Loucy (cell line): Measurements from ENCODE around the gene EEF1A2.

Source experiments
- H2AFZ ChIP-seq: fragments of 200-600 bp; sonication (generic); 2 replicates; pipeline ENCODE4 v1.6.0; 2016; ENCODE audit warnings: antibody characterized with exemption, mild to moderate bottlenecking, low read length, moderate library complexity
- H3F3A ChIP-seq: fragments of 200-600 bp; 2 replicates; pipeline ENCODE4 v1.6.0; 2016; ENCODE audit warnings: antibody characterized with exemption, low read depth, mild to moderate bottlenecking
- H3K27me3 ChIP-seq: fragments of 200-600 bp; sonication (generic); 2 replicates; pipeline ENCODE4 v1.6.1; 2014; ENCODE audit warnings: low read length, mild to moderate bottlenecking; ENCODE audit not compliant: insufficient read depth, poor library complexity, severe bottlenecking
- H3K36me3 ChIP-seq: fragments of 200-600 bp; sonication (generic); 2 replicates; pipeline ENCODE4 v1.6.1; 2016; ENCODE audit warnings: low read length; ENCODE audit not compliant: insufficient read depth
- H3K4me1 ChIP-seq: fragments of 200-600 bp; sonication (generic); 2 replicates; pipeline ENCODE4 v1.5.1; 2014; ENCODE audit warnings: low read length, mild to moderate bottlenecking; ENCODE audit not compliant: insufficient read depth, poor library complexity, severe bottlenecking
- H3K4me2 ChIP-seq: fragments of 200-600 bp; sonication (generic); 2 replicates; pipeline ENCODE4 v1.6.0; 2014; ENCODE audit warnings: antibody characterized with exemption, low read length, low read depth, mild to moderate bottlenecking; ENCODE audit not compliant: poor library complexity, severe bottlenecking
- H3K4me3 ChIP-seq: fragments of 200-600 bp; sonication (generic); 2 replicates; pipeline ENCODE4 v1.5.1; 2014; ENCODE audit warnings: low read length, mild to moderate bottlenecking, mixed read lengths; ENCODE audit not compliant: poor library complexity, severe bottlenecking
- H3K79me2 ChIP-seq: fragments of 200-600 bp; sonication (generic); 2 replicates; pipeline ENCODE4 v1.6.1; 2014; ENCODE audit warnings: low read length; ENCODE audit not compliant: insufficient read depth
- H3K9ac ChIP-seq: fragments of 200-600 bp; sonication (generic); 2 replicates; pipeline ENCODE4 v1.6.0; 2014; ENCODE audit warnings: mild to moderate bottlenecking, low read depth, low read length, moderate library complexity; ENCODE audit not compliant: poor library complexity, severe bottlenecking
- H3K9me2 ChIP-seq: fragments of 200-600 bp; sonication (generic); replicated peaks from 2 replicates; pipeline ENCODE4 v1.6.1; 2016; ENCODE audit warnings: low read depth, low read length, mixed read lengths
- H3K9me3 ChIP-seq: fragments of 200-600 bp; sonication (generic); 2 replicates; pipeline ENCODE4 v1.6.1; 2014; ENCODE audit warnings: mild to moderate bottlenecking, antibody characterized with exemption, low read length, low read depth; ENCODE audit not compliant: insufficient read depth
- H4K20me1 ChIP-seq: fragments of 200-600 bp; sonication (generic); 2 replicates; pipeline ENCODE4 v1.6.0; 2014; ENCODE audit warnings: antibody characterized with exemption, low read length, mild to moderate bottlenecking; ENCODE audit not compliant: insufficient read depth, poor library complexity, severe bottlenecking
- EZH2phosphoT487 ChIP-seq: fragments of 200-600 bp; IDR thresholded peaks from 2 replicates; pipeline ENCODE4 v1.6.1; 2018; ENCODE audit warnings: antibody characterized with exemption, mild to moderate bottlenecking, moderate library complexity, borderline replicate concordance
- TF ChIP-seq, protein P1 (sequence below): fragments of 200-600 bp; sonication (generic); conservative IDR thresholded peaks from 2 replicates; pipeline ENCODE4 v1.5.1; 2014; ENCODE audit warnings: mild to moderate bottlenecking, antibody characterized with exemption, low read length

The EEF1A2 gene

DNA sequence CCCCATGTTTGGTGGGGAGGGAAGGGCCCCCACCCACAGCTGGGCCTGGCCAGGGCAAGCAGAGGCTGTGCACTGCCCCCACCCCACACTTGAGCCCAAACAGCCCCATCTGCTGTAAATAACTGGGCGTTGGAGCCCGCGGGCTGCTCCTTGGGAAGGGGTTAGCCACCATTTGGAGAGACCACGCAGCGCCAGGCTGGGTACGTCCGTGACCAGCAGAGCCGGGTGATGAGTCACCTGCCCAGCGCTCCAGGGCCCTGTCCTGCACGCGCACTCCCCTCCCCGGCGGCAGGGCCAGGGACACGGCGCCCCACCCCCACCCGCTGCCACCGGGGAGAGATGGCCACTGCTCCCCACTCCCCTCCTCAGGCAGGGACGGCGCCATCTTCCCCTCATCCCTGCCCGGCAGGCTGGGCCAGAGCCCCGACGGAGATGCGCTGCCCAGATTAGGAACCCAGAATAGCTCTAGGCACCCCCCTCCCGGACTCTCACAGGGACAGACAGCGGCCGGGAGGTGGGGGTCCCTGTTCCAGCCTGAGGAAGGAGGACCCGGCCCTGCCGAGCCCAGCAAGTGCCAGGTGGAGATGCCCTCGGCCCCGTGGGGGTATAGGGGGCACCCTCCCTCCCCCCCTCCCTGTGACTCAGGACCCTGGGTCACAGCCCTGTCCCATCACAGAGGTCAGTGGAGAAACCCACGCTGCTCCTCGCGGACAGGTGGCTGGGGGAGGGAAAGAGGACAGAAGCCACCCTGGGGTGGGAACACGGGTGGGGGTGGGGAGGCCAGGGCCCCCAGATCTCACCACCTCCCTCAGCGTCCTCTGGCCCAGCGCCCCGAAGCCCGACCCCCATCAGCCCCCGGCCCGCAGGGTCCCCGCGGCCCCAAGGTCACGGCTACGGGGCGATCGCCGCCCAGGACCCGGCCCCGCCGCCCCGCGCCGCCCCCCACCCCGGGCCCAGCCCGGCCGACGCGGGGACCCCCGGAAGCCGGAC lies 642 bp downstream of the EEF1A2 start:
- Histone ChIP-seq H3K9me3 (no peaks in the 10 kb centered on the region), H3K4me3 (no peak overlapping the region), H3K36me3 (no peaks in the 10 kb centered on the region), H3K4me1 (no peaks in the 10 kb centered on the region), H3K4me2 (no peak overlapping the region), H4K20me1 (no peaks in the 10 kb centered on the region), H2AFZ (no peak overlapping the region), H3K9ac (no peak overlapping the region), H3K27me3 (no peaks in the 10 kb centered on the region), H3F3A (no peaks in the 10 kb centered on the region), H3K79me2 (no peaks in the 10 kb centered on the region), H3K9me2 (no peaks in the 10 kb centered on the region)
- TF ChIP-seq, protein P1, sequence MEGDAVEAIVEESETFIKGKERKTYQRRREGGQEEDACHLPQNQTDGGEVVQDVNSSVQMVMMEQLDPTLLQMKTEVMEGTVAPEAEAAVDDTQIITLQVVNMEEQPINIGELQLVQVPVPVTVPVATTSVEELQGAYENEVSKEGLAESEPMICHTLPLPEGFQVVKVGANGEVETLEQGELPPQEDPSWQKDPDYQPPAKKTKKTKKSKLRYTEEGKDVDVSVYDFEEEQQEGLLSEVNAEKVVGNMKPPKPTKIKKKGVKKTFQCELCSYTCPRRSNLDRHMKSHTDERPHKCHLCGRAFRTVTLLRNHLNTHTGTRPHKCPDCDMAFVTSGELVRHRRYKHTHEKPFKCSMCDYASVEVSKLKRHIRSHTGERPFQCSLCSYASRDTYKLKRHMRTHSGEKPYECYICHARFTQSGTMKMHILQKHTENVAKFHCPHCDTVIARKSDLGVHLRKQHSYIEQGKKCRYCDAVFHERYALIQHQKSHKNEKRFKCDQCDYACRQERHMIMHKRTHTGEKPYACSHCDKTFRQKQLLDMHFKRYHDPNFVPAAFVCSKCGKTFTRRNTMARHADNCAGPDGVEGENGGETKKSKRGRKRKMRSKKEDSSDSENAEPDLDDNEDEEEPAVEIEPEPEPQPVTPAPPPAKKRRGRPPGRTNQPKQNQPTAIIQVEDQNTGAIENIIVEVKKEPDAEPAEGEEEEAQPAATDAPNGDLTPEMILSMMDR = no peak
- no peak for TF ChIP-seq EZH2phosphoT487

DNA sequence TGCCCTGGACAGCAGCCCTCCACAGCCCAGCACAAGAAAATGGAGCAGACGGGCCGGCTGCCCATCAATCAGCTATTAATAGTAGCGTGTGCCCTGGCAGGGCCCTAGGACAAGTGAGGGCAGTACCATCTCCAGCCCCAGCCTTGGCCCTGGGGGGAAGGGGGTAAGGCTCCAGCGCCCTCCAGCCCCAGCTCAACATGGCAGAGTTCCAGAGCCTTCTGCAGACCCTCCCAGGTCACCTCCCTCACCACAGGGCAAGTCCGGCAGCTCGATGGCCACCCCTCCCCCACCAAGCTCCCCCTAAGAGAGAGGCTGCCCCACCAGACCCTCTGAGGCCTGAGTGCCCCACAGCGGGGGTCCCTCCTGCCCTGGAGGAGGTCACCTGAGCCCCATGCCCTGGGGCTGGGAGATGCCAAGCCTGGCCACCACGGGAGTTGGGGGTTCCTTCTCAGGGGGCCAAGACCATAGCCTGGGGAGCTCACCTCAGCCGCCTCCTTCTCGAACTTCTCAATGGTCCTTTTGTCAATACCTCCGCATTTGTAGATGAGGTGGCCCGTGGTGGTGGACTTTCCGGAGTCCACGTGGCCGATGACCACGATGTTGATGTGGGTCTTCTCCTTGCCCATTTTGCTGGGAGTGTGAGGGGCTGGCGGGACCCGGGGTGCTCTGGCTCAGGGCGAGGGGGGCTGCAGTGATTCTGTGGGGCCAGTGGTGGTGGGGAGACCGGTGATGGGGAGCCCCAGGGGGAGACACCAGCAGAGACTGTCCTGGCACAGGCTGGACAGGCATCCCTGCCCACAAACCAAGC lies 1.5 kb downstream of the EEF1A2 start:
- Histone ChIP-seq H3F3A (no peaks in the 10 kb centered on the region), H3K9me3 (no peaks in the 10 kb centered on the region), H3K79me2 (no peaks in the 10 kb centered on the region), H3K9ac (no peak overlapping the region), H2AFZ (no peak overlapping the region), H3K36me3 (no peaks in the 10 kb centered on the region), H3K4me2 (no peak overlapping the region), H3K4me1 (no peaks in the 10 kb centered on the region), H3K4me3 (no peak overlapping the region), H3K9me2 (no peaks in the 10 kb centered on the region), H4K20me1 (no peaks in the 10 kb centered on the region), H3K27me3 (no peaks in the 10 kb centered on the region)
- no peak for TF ChIP-seq EZH2phosphoT487
- TF ChIP-seq, protein P1 = no peak

DNA sequence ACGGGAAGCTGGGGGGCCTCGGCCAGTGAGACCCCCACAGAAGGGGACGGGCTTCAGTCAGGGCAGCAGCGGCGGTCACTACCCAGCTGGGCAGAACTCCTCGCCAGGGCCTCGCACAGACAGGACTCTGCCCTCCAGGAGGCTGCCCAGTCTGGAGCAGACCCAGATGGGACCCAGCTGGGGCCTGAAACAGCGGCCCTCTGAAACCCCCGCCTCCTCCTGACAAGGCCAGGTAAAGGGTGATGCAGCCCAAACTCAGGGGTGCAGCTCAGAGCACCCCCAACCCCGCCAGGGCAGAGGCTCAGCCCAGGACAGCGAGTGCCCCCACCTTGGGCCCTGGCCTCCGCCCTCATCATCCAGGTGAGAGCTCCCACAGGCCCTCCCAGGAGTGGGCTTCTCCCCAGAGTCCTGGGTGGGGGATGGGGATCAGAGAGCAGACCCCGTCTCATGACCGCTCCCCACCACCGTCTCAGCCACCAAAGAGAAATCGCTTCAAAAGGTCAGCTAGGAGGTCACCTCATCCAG lies 2.2 kb downstream of the EEF1A2 start:
- Histone ChIP-seq H3K9me2 (no peaks in the 10 kb centered on the region), H4K20me1 (no peaks in the 10 kb centered on the region), H3K9me3 (no peaks in the 10 kb centered on the region), H3K79me2 (no peaks in the 10 kb centered on the region), H3K36me3 (no peaks in the 10 kb centered on the region), H3F3A (no peaks in the 10 kb centered on the region), H3K4me1 (no peaks in the 10 kb centered on the region), H3K4me2 (peak overlapping the region; percentile 64), H3K4me3 (peak overlapping the region; percentile 58), H3K9ac (no peak overlapping the region), H2AFZ (peak overlapping the region; percentile 64), H3K27me3 (no peaks in the 10 kb centered on the region)
- TF ChIP-seq, protein P1 = no peak
- TF ChIP-seq EZH2phosphoT487 = no peak
